Keratinocyte (primary cell): ENCODE results near the gene CLIP2. TPM values are rescaled to one million over a fixed set of nuclear protein-coding genes. Genes with fewer than 3 reads are reported as not detected.

Source experiments
- DNase-seq: peaks from one replicate; pipeline ENCODE4 v3.0.0-alpha.2; 2011; ENCODE audit warnings: low read depth, missing footprints, low spot score
- FAIRE-seq: peaks from 2 replicates; lab custom pipeline; 2011; peaks lifted over from hg19 to GRCh38; lab: Jason Lieb, UNC
- H2AFZ ChIP-seq: 2 replicates; pipeline ENCODE4 v1.6.0; 2012; ENCODE audit warnings: low read length, control low read depth, inconsistent platforms; ENCODE audit not compliant: control insufficient read depth
- H3K27ac ChIP-seq: 2 replicates; pipeline ENCODE4 v1.5.1; 2011; ENCODE audit warnings: low read length; ENCODE audit not compliant: control insufficient read depth, insufficient read depth
- H3K27me3 ChIP-seq: 3 replicates; pipeline ENCODE4 v1.6.0; 2011; ENCODE audit warnings: low read length; ENCODE audit not compliant: control insufficient read depth, insufficient read depth; ENCODE audit errors: extremely low read depth
- H3K36me3 ChIP-seq, 2 experiments: 2 replicates in 1 of 2; 3 replicates in 1 of 2; pipeline ENCODE4 v1.5.1; 2011; ENCODE audit warnings: low read length in 2 of 2, mild to moderate bottlenecking in 1 of 2; ENCODE audit not compliant: control insufficient read depth in 2 of 2, insufficient read depth in 2 of 2; ENCODE audit errors: extremely low read depth in 1 of 2
- H3K4me1 ChIP-seq: 3 replicates; pipeline ENCODE4 v1.5.1; 2011; ENCODE audit warnings: low read length; ENCODE audit not compliant: control insufficient read depth, insufficient read depth; ENCODE audit errors: extremely low read depth
- H3K4me2 ChIP-seq: 3 replicates; pipeline ENCODE4 v1.6.0; 2011; ENCODE audit warnings: low read depth, low read length; ENCODE audit not compliant: control insufficient read depth, insufficient read depth; ENCODE audit errors: extremely low read depth
- H3K4me3 ChIP-seq, 3 experiments: fragments of 200-600 bp in 1 of 3; sonication (generic) in 1 of 3; 2 replicates in 2 of 3; 3 replicates in 1 of 3; pipeline ENCODE4 v1.5.1; 2011 to 2016; ENCODE audit warnings: low read length in 3 of 3, mild to moderate bottlenecking in 3 of 3, control low read depth in 2 of 3, inconsistent platforms in 1 of 3, low read depth in 1 of 3, mixed read lengths in 1 of 3, mixed run types in 1 of 3, moderate library complexity in 1 of 3; ENCODE audit not compliant: control insufficient read depth in 2 of 3, insufficient read depth in 2 of 3; ENCODE audit errors: extremely low read depth in 1 of 3
- H3K79me2 ChIP-seq: 2 replicates; pipeline ENCODE4 v1.6.0; 2012; ENCODE audit warnings: low read length; ENCODE audit not compliant: control insufficient read depth, insufficient read depth
- H3K9ac ChIP-seq: 3 replicates; pipeline ENCODE4 v1.6.0; 2011; ENCODE audit warnings: low read length; ENCODE audit not compliant: control insufficient read depth, insufficient read depth; ENCODE audit errors: extremely low read depth
- H3K9me1 ChIP-seq: 3 replicates; pipeline ENCODE4 v1.6.0; 2011; ENCODE audit warnings: low read length; ENCODE audit not compliant: control insufficient read depth, insufficient read depth; ENCODE audit errors: extremely low read depth
- H3K9me3 ChIP-seq: 2 replicates; pipeline ENCODE4 v1.5.1; 2012; ENCODE audit warnings: low read depth, low read length; ENCODE audit not compliant: control insufficient read depth
- H4K20me1 ChIP-seq: 3 replicates; pipeline ENCODE4 v1.6.0; 2011; ENCODE audit warnings: low read length; ENCODE audit not compliant: control insufficient read depth, insufficient read depth; ENCODE audit errors: extremely low read depth
- CTCF ChIP-seq, 3 experiments: IDR thresholded peaks in 1 of 3; conservative IDR thresholded peaks in 1 of 3; optimal IDR thresholded peaks in 1 of 3; 2 replicates in 2 of 3; 3 replicates in 1 of 3; pipeline versions ENCODE3 to v1.5.1; 2011; ENCODE audit warnings: low read length in 3 of 3, mild to moderate bottlenecking in 3 of 3, moderate library complexity in 2 of 3, control low read depth in 1 of 3, inconsistent platforms in 1 of 3; ENCODE audit not compliant: insufficient read depth in 2 of 3; ENCODE audit errors: extremely low read depth in 1 of 3
- EZH2 ChIP-seq: IDR thresholded peaks from one replicate; pipeline ENCODE4 v1.6.1; 2012; ENCODE audit warnings: inconsistent platforms, mild to moderate bottlenecking, low read length, moderate library complexity
- dilution Hi-C: fragments of 300-500 bp; cut with MboI; formaldehyde crosslinking; loops from one replicate; pipeline ENCODE4 v1.7.0; 2020; ENCODE audit warnings: low sequenced_read_pairs; ENCODE audit not compliant: extremely low pct_ligation_motif_present
- polyA plus RNA-seq, 5 experiments: library from polyadenylated mRNA; depleted of rRNA in 3 of 5; stranded (reverse) in 3 of 5; stranded (forward) in 1 of 5; unstranded in 1 of 5; fragments of >200 nt; gene quantifications; 1 replicate in 1 of 5; 2 replicates in 3 of 5; 3 replicates in 1 of 5; pipeline versions ENCODE4 v1.2.1 to v1.2.3, GENCODE V29; 2011 to 2012; ENCODE audit warnings: missing spikeins in 2 of 5, low read depth in 1 of 5, low replicate concordance in 1 of 5

The CLIP2 gene
- polyA plus RNA-seq, 1 donor (not counting 4 experiments of a cell fraction or from before 2014, with no cell fraction given), result 2.6 TPM

GRCh38 chr7:74302745-74303221 lies 13.6 kb downstream of the CLIP2 start:
- DNase-seq, result no peak
- no peak overlapping the region for H3K4me2 ChIP-seq

GRCh38 chr7:74304550-74304949 lies 15.3 kb downstream of the CLIP2 start:
- peaks cover 9% of the 10 kb centered on the region for H3K79me2 ChIP-seq
- TF ChIP-seq EZH2 (no peak), CTCF (optimal IDR thresholded peaks at IDR 0.05 in 1 of 3, IDR thresholded peaks at IDR 0.05 in 1 of 3, conservative IDR thresholded peaks at IDR 0.05 in 1 of 3; ENCODE audit: extremely low read depth in 1 of 3, insufficient read depth in 2 of 3, low read length in 3 of 3) (no peak)

More at GRCh38 chr7:74302745-74303221, 13.6 kb downstream of the CLIP2 start:
- Histone ChIP-seq H3K4me1 (peaks cover 14% of the 10 kb centered on the region), H3K9ac (no peak overlapping the region), H3K36me3 (no peaks in the 10 kb centered on the region), H3K4me3 (no peak overlapping the region), H2AFZ (no peak overlapping the region), H3K27ac (no peak overlapping the region), H3K27me3 (no peaks in the 10 kb centered on the region), H3K9me1 (no peaks in the 10 kb centered on the region), H3K9me3 (no peaks in the 10 kb centered on the region), H3K79me2 (peaks cover 10% of the 10 kb centered on the region), H4K20me1 (no peaks in the 10 kb centered on the region)
- no peak for FAIRE-seq
- dilution Hi-C loops, result no loop called here
- TF ChIP-seq EZH2, result no peak
- no peak for TF ChIP-seq CTCF (optimal IDR thresholded peaks at IDR 0.05 in 1 of 3, IDR thresholded peaks at IDR 0.05 in 1 of 3, conservative IDR thresholded peaks at IDR 0.05 in 1 of 3; ENCODE audit: extremely low read depth in 1 of 3, insufficient read depth in 2 of 3, low read length in 3 of 3)

More at GRCh38 chr7:74304550-74304949, 15.3 kb downstream of the CLIP2 start:
- DNase-seq (no peak), FAIRE-seq (no peak)
- Histone ChIP-seq H3K9ac (no peak overlapping the region), H3K4me2 (no peak overlapping the region), H2AFZ (no peak overlapping the region), H3K36me3 (no peaks in the 10 kb centered on the region), H3K27ac (no peak overlapping the region), H3K9me1 (no peaks in the 10 kb centered on the region), H3K9me3 (no peaks in the 10 kb centered on the region), H4K20me1 (no peaks in the 10 kb centered on the region), H3K4me3 (no peak overlapping the region), H3K27me3 (no peaks in the 10 kb centered on the region), H3K4me1 (peaks cover 16% of the 10 kb centered on the region)
- dilution Hi-C loops, result no loop called here
